Subcutaneous adipose tissue (tissue), 4 donors: ENCODE measurements around the gene BASP1. TPM values are rescaled to one million over a fixed set of nuclear protein-coding genes. Genes with fewer than 3 reads are reported as not detected.

Experiments
- total RNA-seq, 4 donors: library from RNA; depleted of rRNA; stranded (reverse); fragments of >200 nt; gene quantifications; one replicate each; pipeline ENCODE4 v1.1.0, GENCODE V29; 2016
- TF ChIP-seq, protein P1 (sequence below): fragments of 450-650 bp; IDR thresholded peaks from one replicate; pipeline ENCODE4 v1.5.1; 2016; ENCODE audit warnings: low read depth, mild to moderate bottlenecking, control low read depth, antibody characterized with exemption, moderate library complexity

Gene BASP1
- total RNA-seq, 4 donors from 2014 or later = 15.3 to 80.7 (median 33.5) TPM

DNA sequence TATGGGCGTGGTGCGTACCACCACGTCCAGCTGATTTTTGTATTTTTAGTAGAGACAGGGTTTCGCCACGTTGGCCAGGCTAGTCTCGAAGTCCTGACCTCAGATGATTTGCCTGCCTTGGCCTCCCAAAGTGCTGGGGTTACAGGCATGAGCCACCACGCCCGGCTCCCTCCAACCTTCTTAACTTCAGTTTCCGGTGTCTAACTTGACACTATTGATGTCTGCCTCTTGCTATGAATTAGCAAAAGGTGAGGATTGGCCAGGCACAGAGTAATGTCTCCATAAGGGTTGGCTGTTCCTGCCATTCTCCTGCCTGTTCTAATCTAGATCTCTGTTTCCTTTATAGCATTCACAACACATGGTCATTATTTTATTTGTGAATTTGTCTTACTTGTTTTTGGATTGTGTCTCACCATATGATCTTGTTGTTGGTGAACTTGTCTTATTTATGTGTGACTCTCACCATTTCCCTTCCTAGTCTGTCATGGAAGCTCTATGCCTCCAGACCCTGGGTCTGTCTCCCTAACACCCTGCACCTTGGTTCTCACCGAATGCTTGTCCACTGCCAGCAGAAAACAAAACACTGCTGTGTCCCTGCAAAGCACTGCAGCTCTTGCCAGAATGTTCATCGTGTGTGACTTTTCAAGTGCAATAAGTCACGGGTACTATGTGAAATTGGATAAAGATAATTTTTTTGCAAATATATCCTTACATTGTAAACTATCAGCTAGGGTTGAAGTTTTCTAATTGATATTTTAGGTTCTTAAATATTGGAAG is 26.0 kb downstream of the BASP1 start:
- TF ChIP-seq, protein P1, sequence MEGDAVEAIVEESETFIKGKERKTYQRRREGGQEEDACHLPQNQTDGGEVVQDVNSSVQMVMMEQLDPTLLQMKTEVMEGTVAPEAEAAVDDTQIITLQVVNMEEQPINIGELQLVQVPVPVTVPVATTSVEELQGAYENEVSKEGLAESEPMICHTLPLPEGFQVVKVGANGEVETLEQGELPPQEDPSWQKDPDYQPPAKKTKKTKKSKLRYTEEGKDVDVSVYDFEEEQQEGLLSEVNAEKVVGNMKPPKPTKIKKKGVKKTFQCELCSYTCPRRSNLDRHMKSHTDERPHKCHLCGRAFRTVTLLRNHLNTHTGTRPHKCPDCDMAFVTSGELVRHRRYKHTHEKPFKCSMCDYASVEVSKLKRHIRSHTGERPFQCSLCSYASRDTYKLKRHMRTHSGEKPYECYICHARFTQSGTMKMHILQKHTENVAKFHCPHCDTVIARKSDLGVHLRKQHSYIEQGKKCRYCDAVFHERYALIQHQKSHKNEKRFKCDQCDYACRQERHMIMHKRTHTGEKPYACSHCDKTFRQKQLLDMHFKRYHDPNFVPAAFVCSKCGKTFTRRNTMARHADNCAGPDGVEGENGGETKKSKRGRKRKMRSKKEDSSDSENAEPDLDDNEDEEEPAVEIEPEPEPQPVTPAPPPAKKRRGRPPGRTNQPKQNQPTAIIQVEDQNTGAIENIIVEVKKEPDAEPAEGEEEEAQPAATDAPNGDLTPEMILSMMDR = no peak

- TF ChIP-seq, protein P1 = no peak
Observed at GRCh38 chr5:17249029-17249634, 31.7 kb downstream of the BASP1 start.

DNA sequence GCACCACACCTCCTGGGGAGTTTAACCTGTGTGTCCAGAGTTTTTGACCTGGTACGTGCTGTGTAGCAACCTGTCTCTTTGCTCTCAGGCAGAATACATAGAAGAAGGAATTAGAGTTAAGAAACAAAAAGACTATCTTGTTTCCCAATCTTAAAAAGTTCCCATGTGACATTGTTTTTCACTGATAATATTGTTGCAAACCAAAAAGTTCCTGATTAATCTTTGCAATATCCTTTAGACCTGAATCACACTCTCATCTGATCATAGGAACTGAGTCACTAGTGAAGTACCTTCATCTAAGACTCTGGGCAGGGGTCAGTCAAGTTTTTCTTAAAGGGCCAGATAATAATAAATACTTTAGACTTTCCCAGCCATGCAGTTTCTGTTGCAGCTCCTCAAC is 35.1 kb downstream of the BASP1 start:
- TF ChIP-seq, protein P1 = no peak

DNA sequence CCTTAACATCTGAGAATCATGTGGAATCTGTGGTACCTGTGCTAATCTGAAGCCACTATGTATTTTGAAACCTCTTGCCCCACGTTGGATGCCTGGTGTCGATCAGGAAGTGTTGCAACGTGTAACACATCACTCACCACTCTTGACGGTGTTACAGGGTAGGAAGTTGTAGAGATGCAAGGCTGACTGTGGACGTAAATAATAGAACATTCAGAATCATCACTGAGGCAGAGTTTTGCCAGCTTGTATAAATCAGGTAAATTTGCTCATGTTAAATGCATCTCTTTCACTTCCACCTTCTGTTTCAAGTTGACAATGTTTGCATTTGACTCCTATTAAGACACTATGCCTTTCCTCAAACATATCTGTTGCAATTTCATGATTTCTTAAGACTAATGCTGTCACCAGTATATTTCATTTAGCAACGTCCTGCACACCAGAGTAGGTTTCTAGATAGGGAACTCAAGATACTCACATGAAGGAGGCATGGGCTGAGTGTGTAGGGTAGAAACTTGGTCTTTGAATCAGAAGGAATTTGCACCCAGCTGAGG is 38.1 kb downstream of the BASP1 start:
- TF ChIP-seq, protein P1 = no peak

DNA sequence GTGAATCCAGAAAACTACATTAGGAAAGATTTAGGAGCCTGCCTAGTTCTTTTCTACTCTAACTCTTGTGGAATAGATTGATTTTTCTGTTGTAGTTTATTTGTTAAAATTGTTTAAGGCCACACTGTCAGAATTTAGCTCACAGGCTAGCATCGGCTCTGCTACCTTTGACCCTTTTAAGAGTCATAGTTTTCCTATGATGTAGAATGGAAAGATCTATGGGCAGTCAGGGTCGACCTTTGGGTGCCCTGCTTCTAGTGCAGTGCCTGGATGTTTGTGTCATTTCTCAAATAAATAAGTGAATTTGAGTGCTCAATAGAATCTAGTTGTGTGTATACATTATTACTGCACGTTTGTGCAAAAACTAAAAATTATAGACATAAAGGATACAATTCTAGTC is 38.7 kb downstream of the BASP1 start:
- TF ChIP-seq, protein P1 = no peak

- TF ChIP-seq, protein P1 = no peak
Observed at GRCh38 chr5:17256839-17257238, 39.4 kb downstream of the BASP1 start.

GRCh38 chr5:17257705-17258273 is 40.4 kb downstream of the BASP1 start:
- TF ChIP-seq, protein P1 = no peak
